DOHH2 (cell line): ENCODE results near the gene SCD.
"Not testable (repeated sequence)": the region's sequence is repeated elsewhere in the genome, so short reads cannot be mapped to it uniquely, and the experiment has no call there.

Source experiments
- H3F3A ChIP-seq: fragments of 200-600 bp; sonication (generic), shearing (Covaris generic); 2 replicates; pipeline ENCODE4 v1.6.0; 2016; ENCODE audit warnings: antibody characterized with exemption, mild to moderate bottlenecking; ENCODE audit not compliant: control insufficient read depth, insufficient read depth
- H3K27ac ChIP-seq: fragments of 200-600 bp; sonication (generic); 2 replicates; pipeline ENCODE4 v1.5.1; 2014; ENCODE audit warnings: low read depth, mild to moderate bottlenecking, low read length, moderate library complexity
- H3K27me3 ChIP-seq: fragments of 200-600 bp; sonication (generic); 2 replicates; pipeline ENCODE4 v1.6.1; 2014; ENCODE audit warnings: mild to moderate bottlenecking, low read length, mixed read lengths; ENCODE audit not compliant: control insufficient read depth
- H3K36me3 ChIP-seq: fragments of 200-600 bp; sonication (generic); 2 replicates; pipeline ENCODE4 v1.6.1; 2014; ENCODE audit warnings: mild to moderate bottlenecking, low read length, moderate library complexity, mixed read lengths; ENCODE audit not compliant: control insufficient read depth
- H3K4me1 ChIP-seq: fragments of 200-600 bp; sonication (generic); 2 replicates; pipeline ENCODE4 v1.6.1; 2014; ENCODE audit warnings: mild to moderate bottlenecking, low read length, mixed read lengths; ENCODE audit not compliant: control insufficient read depth
- H3K4me2 ChIP-seq: fragments of 200-600 bp; sonication (generic); 2 replicates; pipeline ENCODE4 v1.6.0; 2014; ENCODE audit warnings: mild to moderate bottlenecking, low read length, moderate library complexity
- H3K4me3 ChIP-seq: fragments of 200-600 bp; sonication (generic); 2 replicates; pipeline ENCODE4 v1.5.1; 2014; ENCODE audit warnings: mild to moderate bottlenecking, low read length, mixed read lengths
- H3K79me2 ChIP-seq: fragments of 200-600 bp; sonication (generic); 2 replicates; pipeline ENCODE4 v1.6.1; 2014; ENCODE audit warnings: mild to moderate bottlenecking, low read length, mixed read lengths; ENCODE audit not compliant: control insufficient read depth
- H3K9me2 ChIP-seq: fragments of 200-600 bp; sonication (generic); replicated peaks from 2 replicates; pipeline ENCODE4 v1.6.1; 2014; ENCODE audit warnings: mild to moderate bottlenecking, low read length, mixed read lengths; ENCODE audit not compliant: control insufficient read depth
- H3K9me3 ChIP-seq: fragments of 200-600 bp; sonication (generic); 2 replicates; pipeline ENCODE4 v1.6.1; 2014; ENCODE audit warnings: antibody characterized with exemption, low read length, mixed read lengths; ENCODE audit not compliant: control insufficient read depth, insufficient read depth
- H4K20me1 ChIP-seq: fragments of 200-600 bp; sonication (generic); 2 replicates; pipeline ENCODE4 v1.6.0; 2014; ENCODE audit warnings: low read depth, mild to moderate bottlenecking, antibody characterized with exemption, low read length, moderate library complexity; ENCODE audit not compliant: control insufficient read depth, insufficient read depth
- EZH2phosphoT487 ChIP-seq: fragments of 200-600 bp; sonication (generic); IDR thresholded peaks from 2 replicates; pipeline ENCODE4 v1.6.1; 2017; ENCODE audit warnings: borderline replicate concordance, mild to moderate bottlenecking, antibody characterized with exemption, low read length, moderate library complexity, mixed read lengths
- TF ChIP-seq, protein P1 (sequence below): fragments of 200-600 bp; sonication (generic); IDR thresholded peaks from one replicate; pipeline ENCODE4 v1.5.1; 2014; ENCODE audit warnings: antibody characterized with exemption, mild to moderate bottlenecking, low read depth, low read length; ENCODE audit not compliant: poor library complexity, severe bottlenecking

SCD gene

DNA sequence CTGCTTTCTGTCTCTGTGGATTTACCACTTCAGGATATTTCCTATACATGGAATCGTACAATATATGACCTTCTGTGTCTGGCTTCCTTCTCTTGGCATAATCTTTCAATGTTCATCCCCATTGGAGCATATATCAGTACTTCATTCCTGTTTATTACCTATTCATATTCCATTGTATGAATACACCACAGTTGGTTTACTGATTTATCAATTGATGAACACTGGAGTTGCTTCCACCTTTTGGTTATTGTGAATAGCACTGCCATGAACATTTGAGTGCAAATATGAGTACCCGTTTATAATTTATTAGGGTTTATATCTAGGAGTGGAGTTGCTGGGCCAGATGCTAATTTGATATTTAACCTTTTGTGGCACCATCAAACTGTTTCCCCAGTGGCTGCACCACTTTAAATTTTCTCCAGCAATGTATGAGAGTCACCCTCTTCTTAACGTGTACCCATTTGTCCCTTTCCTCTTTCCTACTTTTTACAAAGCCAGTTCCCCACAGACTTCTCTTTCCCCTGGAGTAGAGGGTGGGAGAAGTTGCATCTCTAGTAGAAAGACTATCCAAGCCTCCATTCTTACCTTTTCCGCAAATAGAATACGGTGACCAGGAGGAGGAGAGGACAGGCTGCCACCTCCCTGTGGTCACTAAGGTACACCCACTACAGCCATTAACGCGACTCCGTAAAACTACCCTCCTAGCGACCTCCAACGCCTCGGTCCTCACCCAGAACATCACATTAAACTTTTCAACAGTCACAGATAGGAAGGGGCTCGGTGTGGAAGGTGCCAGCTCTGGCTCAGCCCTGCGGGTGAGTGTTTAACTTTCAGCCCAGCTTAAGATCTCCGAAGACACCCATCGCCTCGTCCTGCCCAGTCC lies 25.6 kb downstream of the SCD start:
- no peaks in the 10 kb centered on the region; the same call in 1 of the 2 replicates for H3K27me3 ChIP-seq
- H3F3A ChIP-seq, result peaks cover 25% of the 10 kb centered on the region
- H3K4me3 ChIP-seq, result peak overlapping the region; percentile 100
- H3K4me1 ChIP-seq, result peaks cover 76% of the 10 kb centered on the region
- TF ChIP-seq, protein P1, sequence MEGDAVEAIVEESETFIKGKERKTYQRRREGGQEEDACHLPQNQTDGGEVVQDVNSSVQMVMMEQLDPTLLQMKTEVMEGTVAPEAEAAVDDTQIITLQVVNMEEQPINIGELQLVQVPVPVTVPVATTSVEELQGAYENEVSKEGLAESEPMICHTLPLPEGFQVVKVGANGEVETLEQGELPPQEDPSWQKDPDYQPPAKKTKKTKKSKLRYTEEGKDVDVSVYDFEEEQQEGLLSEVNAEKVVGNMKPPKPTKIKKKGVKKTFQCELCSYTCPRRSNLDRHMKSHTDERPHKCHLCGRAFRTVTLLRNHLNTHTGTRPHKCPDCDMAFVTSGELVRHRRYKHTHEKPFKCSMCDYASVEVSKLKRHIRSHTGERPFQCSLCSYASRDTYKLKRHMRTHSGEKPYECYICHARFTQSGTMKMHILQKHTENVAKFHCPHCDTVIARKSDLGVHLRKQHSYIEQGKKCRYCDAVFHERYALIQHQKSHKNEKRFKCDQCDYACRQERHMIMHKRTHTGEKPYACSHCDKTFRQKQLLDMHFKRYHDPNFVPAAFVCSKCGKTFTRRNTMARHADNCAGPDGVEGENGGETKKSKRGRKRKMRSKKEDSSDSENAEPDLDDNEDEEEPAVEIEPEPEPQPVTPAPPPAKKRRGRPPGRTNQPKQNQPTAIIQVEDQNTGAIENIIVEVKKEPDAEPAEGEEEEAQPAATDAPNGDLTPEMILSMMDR, result no peak
- TF ChIP-seq EZH2phosphoT487, result no peak
- no peaks in the 10 kb centered on the region for H3K9me3 ChIP-seq
- peak overlapping the region; percentile 84 for H3K4me2 ChIP-seq
- H3K36me3 ChIP-seq, result peaks cover 26% of the 10 kb centered on the region
- no peaks in the 10 kb centered on the region for H3K9me2 ChIP-seq
- H4K20me1 ChIP-seq, result no peaks in the 10 kb centered on the region
- peaks cover 47% of the 10 kb centered on the region for H3K79me2 ChIP-seq
- H3K27ac ChIP-seq, result peak overlapping the region; percentile 100

DNA sequence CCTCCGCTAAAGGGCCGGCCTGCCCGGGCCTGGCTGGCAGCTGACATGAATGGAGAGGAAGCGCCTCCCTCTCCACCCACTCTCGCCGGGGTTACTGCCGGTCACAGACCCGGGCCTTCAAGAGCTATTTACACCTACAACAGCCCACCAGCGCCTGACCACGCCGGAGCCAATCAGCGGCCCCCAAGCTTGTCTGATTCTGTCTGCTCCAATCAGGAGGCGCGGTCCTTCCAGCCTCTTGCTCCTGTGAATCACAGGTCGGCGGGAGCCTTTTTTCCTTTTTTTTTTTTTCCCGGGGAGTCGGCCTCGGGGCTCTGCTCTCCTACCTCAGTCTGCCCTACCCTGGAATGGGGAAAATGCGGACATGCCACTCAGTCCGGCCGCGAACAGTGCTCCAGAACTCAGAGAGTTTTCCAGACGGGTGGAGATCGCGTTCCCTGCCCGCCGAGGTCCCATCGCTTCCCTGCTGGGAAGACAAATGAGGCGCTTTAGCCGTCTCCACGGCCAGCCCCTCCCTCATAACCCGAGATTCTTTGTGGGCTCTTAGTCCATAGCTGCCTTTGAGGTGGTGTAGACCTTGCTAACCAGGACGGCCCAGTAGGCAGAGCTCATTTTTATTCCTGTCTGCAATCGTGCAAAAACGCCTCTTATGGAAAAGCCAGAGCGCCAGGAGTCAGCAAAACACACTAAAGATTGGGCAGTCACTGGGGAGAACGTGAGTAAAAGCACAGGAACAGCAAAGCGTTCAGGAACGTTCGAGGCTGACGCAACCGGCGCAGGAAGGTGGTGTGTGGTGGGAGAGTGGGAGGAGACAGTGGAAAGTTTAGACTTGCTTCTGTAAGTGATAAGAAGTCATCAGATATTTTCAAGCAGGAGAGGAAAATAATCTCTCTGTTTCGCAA lies 26.5 kb downstream of the SCD start:
- TF ChIP-seq, protein P1, result no peak
- TF ChIP-seq EZH2phosphoT487, result no peak; the same call in 1 of the 2 replicates
- Histone ChIP-seq H3K27me3 (no peaks in the 10 kb centered on the region; the same call in 1 of the 2 replicates), H4K20me1 (no peaks in the 10 kb centered on the region), H3K79me2 (peaks cover 56% of the 10 kb centered on the region), H3K9me2 (no peaks in the 10 kb centered on the region), H3K4me3 (peak overlapping the region; percentile 100), H3F3A (peaks cover 20% of the 10 kb centered on the region), H3K36me3 (peaks cover 33% of the 10 kb centered on the region), H3K9me3 (no peaks in the 10 kb centered on the region), H3K27ac (peak overlapping the region; percentile 100), H3K4me2 (peak overlapping the region; percentile 84), H3K4me1 (peaks cover 79% of the 10 kb centered on the region)

DNA sequence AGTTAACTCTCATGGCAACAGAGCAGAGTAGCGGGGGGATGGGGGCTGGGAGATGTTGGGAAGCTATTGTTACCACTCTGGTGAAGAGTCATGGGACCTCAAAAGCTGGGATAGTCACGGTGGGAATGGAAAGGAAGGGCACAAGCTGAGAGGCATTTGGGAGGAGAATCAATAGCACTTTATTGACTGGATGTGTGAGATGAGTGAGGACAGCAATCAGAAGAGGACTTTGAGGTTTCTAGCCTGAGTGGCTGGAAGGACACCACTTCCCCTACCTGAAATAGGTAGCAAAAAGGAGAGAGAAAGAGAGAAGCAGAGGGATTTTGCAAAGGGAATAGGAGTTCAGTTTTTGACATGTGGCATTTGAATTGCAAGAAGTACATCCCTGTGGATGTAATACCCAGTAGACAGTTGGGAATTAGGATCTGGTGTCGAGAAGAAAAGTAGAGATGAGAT lies 27.2 kb downstream of the SCD start:
- peak overlapping the region; percentile 84 for H3K4me2 ChIP-seq
- no peak for TF ChIP-seq EZH2phosphoT487
- TF ChIP-seq, protein P1, result no peak
- peaks cover 62% of the 10 kb centered on the region for H3K79me2 ChIP-seq
- peaks cover 84% of the 10 kb centered on the region for H3K4me1 ChIP-seq
- H3F3A ChIP-seq, result peaks cover 20% of the 10 kb centered on the region
- no peaks in the 10 kb centered on the region for H3K9me2 ChIP-seq
- peak overlapping the region; percentile 100 for H3K4me3 ChIP-seq
- no peaks in the 10 kb centered on the region for H4K20me1 ChIP-seq
- H3K27ac ChIP-seq, result peak overlapping the region; percentile 100
- no peaks in the 10 kb centered on the region; the same call in 1 of the 2 replicates for H3K27me3 ChIP-seq
- H3K36me3 ChIP-seq, result peaks cover 38% of the 10 kb centered on the region
- H3K9me3 ChIP-seq, result no peaks in the 10 kb centered on the region

DNA sequence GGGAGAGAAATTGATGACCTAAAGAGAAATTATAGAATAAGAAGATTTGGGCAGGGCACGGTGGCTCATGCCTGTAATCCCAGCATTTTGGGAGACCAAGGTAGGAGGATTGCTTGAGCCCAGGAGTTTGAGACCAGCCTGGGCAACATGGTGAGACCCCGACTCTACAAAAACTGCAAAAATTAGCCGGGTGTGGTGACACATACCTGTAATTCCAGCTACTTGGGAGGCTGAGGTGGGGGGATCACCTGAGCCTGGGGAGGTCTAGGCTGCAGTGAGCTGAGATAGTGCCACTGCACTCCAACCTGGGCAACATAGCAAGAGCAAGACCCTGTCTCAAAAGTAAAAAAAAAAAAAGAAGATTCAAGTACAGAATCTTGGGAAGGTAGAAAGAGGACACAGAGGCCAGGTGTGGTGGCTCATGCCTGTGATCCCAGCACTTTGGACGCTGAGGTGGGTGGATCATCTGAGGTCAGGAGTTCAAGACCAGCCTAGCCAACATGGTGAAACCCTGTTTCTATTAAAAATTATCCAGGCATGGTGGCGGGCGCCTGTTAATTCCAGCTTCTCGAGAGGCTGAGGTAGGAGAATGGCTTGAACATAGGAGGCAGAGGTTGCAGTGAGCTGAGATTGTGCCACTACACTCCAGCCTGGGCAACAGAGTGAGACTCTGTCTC lies 27.8 kb downstream of the SCD start:
- Histone ChIP-seq H3K27ac (peak overlapping the region; percentile 100), H3K79me2 (peaks cover 66% of the 10 kb centered on the region), H3K4me1 (peaks cover 84% of the 10 kb centered on the region), H3K4me2 (peak overlapping the region; percentile 84), H3K36me3 (peaks cover 38% of the 10 kb centered on the region), H3K4me3 (peak overlapping the region; percentile 100), H3F3A (peaks cover 20% of the 10 kb centered on the region)
- H4K20me1 ChIP-seq, H3K9me3 ChIP-seq, H3K27me3 ChIP-seq, H3K9me2 ChIP-seq: not testable (repeated sequence)

DNA sequence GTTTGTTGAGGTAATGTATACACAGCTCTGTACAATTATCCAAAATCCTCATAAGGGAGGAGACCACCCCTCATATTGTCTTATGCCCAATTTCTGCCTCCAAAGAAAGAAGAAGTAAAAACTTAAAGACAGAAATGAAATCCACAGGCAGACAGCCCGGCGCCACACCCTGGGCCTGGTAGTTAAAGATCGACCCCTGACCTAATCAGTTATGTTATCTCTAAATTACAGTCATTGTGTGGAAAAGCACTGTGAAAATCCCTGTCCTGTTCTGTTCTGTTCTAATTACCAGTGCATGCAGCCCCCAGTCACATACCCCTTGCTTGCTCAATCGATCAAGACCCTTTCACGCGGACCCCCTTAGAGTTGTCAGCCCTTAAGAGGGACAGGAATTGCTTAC lies 29.6 kb downstream of the SCD start:
- not testable (repeated sequence) for H3K27me3 ChIP-seq, H3F3A ChIP-seq, H3K9me3 ChIP-seq, H3K9me2 ChIP-seq, H4K20me1 ChIP-seq, H3K27ac ChIP-seq
- peak overlapping the region; percentile 19; the same call in 1 of the 2 replicates for H3K4me3 ChIP-seq
- H3K4me2 ChIP-seq, result peak overlapping the region; percentile 37
- peaks cover 52% of the 10 kb centered on the region for H3K36me3 ChIP-seq
- peaks cover 72% of the 10 kb centered on the region for H3K4me1 ChIP-seq
- peaks cover 70% of the 10 kb centered on the region for H3K79me2 ChIP-seq
